ENCODE measurements around the gene TBC1D30.
"Not testable (repeated sequence)": the region's sequence is repeated elsewhere in the genome, so short reads cannot be mapped to it uniquely, and the experiment has no call there.

Gene TBC1D30, protein sequence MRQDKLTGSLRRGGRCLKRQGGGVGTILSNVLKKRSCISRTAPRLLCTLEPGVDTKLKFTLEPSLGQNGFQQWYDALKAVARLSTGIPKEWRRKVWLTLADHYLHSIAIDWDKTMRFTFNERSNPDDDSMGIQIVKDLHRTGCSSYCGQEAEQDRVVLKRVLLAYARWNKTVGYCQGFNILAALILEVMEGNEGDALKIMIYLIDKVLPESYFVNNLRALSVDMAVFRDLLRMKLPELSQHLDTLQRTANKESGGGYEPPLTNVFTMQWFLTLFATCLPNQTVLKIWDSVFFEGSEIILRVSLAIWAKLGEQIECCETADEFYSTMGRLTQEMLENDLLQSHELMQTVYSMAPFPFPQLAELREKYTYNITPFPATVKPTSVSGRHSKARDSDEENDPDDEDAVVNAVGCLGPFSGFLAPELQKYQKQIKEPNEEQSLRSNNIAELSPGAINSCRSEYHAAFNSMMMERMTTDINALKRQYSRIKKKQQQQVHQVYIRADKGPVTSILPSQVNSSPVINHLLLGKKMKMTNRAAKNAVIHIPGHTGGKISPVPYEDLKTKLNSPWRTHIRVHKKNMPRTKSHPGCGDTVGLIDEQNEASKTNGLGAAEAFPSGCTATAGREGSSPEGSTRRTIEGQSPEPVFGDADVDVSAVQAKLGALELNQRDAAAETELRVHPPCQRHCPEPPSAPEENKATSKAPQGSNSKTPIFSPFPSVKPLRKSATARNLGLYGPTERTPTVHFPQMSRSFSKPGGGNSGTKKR

DNA sequence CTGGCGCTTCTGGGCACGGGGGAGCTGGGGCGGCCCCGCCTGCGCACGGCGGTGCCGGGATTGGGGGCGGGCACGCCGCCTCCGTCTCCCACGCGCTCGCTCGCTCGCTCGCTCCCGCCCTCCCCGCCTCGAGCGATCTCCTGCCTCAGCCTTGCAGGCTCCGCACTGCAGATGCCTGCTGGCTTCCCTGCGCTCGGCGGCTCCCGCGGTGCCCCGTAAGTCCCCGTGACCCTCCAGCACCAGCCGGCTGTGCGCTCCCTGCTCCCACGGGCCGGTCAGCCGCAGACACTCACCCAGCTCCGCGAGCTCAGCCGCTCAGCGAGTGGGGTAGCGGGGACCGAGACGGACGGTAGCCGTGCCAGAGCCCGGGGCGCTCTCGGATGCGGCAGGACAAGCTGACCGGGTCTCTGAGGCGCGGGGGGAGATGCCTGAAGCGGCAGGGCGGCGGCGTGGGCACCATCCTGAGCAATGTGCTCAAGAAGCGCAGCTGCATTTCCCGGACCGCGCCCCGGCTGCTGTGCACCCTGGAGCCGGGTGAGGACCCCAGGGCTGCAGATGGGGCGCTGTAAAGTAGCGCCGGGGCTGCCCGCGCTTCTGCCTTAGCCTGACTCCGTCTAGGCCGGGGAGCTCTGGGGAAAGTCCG, at the start of gene TBC1D30:
Gene TBC1D30, plus strand, starts transcription at position 148 of the 643 bp plus-strand sequence. Its CDS starts 233 bp downstream, at position 381.
- DNase-seq (ENCODE audit: low read depth in 2 of 2), result no peak

DNA sequence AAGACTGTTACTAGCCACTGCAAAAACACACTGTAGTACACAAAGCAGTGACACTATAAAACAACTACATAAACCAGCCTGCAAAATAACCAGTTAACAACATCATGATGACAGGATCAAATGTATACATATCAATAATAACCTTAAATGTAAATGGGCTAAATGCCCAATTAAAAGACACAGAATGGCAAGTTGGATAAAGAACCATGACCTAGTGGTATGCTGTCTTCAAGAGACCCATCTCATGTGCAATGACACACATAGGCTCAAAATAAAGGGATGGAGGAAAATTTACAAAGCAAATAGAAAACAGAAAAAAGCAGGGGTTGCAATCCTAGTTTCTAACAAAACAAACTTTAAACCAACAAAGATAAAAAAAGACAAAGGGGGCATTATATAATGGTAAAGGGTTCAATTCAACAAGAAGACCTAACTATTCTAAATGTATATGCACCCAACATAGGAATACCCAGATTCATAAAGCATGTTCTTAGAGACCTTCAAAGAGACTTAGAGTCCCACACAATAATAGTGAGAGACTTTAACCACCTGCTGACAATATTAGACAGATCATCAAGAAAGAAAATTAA, 49.2 kb upstream of the TBC1D30 start:
- DNase-seq (ENCODE audit: low read depth in 2 of 2), result not testable (repeated sequence)

DNA sequence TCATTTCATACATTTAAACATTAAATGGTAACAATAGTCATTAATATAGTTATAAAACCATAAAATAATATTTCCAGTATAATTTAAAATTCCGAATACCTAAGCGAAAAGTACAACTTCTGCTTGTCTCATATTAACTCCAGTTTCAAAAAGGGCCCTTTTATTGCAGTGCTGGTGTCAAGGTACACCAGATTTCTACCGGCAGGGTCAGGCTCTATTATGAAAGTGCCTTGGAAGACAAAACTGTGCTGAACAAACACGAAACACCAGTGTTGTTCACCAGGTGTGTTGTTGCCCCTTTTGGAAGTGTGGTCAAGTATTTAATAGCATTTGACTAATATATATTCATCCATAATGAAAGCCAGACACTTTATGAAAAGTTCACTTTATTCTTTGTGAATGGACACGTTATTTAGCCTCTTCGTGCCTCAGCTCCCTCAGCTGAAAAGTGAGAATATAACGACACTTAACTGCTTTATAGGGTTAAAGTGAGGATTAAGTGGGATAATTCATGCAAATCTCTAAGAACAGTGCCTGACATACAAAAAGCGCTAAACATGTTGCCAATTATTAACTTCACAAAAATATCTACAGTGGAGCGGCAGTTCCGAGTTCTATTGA, 45.0 kb upstream of the TBC1D30 start:
- DNase-seq (ENCODE audit: low read depth in 2 of 2), result no peak

DNA sequence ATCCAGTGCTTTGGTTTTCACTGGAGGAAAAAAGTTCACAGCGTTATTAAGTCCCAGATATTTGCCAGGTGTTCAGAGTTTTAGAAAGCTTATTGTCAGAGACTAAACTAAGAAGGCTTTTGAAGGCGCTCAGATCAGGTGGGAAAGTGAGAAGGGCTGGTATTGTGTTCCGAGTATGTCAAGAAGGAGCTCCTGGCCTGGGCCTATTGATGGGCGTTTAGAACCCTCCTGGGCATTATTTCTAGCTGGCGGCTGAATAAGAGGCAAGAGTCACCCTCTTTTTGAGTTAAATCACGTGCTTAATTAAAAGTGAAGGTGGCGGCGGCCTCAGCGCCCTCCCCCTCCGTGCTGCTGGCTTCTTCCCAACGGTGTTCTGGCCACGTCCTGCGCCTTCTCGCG, 44.3 kb upstream of the TBC1D30 start:
- DNase-seq (ENCODE audit: low read depth in 2 of 2), result no peak

DNA sequence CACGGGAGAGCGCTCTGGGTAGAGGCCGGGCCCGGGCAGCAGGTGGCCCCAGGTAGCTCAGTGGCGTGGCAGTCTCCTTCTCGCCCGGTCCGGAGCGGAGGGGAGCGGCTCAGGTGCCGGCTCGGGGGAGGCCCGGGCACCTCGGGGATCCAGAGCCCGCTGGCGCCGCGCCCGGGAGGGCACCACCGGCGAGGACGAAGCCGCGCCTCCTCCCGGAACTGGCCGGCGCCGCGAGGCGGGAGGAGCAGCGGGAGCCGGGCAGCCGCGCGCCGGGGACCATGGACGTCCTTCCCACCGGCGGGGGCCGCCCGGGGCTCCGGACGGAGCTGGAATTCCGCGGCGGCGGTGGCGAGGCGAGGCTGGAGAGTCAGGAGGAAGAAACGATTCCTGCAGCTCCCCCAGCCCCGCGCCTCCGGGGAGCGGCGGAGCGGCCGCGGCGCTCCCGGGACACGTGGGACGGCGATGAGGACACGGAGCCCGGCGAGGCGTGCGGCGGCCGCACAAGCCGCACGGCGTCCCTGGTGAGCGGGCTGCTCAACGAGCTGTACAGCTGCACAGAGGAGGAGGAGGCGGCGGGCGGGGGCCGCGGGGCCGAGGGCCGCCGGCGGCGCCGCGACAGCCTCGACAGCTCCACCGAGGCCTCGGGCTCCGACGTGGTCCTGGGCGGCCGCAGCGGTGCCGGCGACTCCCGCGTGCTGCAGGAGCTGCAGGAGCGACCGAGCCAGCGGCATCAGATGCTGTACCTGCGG, 43.7 kb upstream of the TBC1D30 start:
- no peak for DNase-seq (ENCODE audit: low read depth in 2 of 2)

DNA sequence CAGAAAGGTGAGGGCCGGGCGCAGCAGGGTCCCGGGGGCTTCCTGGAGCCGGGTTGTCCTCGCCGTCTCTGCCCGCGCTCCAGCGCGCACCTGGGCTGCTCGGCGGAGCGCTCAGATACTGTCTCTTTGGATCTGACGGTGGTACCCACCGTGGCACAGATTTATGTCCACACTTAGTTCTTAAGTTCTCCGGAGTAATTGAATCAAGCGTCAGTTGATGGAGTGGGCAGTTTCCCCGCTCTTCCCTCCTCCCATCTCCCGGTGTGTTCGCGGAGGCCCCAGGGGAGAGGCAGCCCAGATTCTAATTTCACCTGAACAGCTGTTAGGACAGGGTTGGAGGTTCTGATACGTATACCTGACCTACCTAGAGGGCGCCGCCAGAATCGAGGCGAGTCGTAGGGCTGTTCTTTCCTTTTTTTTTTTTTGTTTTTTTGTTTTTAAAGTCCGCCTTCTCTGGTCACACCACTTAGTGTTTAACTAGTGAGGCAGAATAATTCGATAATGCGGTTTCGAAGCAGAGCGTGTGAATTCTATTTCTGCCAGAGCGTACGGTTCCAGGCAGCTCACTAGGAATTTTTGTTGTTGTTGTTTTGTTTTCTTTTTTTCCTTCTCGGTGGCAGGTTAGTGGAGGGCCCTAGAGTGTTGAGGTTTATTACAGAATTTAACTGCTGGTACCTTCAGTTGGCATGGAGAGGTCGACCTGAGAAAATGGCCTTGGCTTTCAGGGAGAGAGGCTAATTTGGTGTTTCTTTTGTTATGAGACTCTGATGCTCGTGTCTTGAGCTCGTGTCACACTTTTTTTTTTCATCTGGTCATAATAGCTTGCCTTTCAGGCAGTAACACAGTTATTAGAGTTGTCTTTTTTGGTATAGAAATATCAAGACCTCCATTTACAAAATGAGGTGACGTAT, 42.9 kb upstream of the TBC1D30 start:
- no peak for DNase-seq (ENCODE audit: low read depth in 2 of 2)

DNA sequence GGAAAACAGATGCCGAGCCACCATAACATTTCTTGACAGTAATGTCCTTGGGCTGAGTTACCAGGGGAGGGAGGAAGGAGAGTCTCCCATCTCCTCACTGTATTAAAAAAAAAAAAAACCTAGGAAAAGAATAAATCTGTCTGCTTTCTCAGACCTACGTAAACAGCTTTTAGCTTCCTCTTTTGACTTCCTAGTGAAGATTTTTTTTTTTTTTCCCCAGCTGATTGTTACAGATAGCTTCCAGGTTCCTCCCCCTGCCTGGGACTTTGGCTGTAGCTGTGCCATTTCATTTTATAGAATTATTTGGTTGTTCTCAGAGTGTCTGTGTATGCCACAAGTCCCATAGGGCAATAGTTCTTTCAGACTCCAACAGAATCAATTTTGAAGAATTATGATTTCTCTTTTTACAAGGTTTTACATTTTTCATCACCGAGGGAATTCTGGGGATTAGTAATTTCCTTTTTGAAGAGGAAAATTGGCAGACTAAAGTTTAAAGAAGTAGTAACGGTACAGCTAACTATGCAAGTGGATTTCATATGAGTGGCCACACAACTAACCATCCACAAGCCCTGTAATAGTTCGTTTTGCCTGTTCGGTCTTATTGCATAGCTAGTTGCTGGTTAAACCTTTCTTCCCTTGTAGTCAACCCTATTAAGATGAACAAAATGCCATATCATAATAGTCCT, 42.1 kb upstream of the TBC1D30 start:
- no peak for DNase-seq (ENCODE audit: low read depth in 2 of 2)

DNA sequence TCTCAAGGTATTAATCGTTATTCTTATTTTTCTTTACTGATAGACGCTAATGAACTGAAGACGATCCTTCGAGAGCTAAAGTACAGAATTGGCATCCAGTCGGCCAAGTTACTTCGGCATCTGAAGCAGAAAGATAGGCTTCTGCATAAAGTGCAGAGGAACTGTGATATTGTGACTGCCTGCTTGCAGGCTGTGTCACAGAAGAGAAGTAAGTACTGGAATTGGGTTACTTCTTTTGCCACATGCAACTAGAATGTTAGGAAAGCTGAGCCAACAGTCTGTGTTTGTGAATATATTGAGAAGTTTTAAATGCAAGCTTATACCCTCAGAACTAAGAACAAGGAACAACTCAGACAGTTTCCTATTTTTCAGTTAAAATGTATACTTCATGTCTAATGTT, 38.6 kb upstream of the TBC1D30 start:
- DNase-seq (ENCODE audit: low read depth in 2 of 2), result no peak

DNA sequence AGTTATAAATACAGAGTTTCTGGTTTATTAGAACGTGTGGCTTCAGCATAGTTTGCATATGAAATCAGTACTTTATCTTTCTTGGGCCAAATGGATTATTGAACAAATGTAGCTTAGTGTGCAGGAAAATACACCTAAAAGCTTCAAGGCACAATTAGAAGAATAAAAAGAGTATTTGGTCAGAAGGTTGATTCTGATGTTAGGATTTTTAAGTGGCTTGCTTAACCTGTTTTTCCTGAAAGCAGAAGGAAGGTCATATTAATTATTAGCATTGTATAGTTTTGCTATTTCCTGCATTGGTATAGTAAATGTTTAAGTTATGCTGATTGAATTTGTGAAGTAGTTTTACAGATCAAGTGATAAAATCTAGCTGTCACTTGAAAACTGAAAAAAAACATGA, 34.3 kb upstream of the TBC1D30 start:
- no peak for DNase-seq (ENCODE audit: low read depth in 2 of 2)

DNA sequence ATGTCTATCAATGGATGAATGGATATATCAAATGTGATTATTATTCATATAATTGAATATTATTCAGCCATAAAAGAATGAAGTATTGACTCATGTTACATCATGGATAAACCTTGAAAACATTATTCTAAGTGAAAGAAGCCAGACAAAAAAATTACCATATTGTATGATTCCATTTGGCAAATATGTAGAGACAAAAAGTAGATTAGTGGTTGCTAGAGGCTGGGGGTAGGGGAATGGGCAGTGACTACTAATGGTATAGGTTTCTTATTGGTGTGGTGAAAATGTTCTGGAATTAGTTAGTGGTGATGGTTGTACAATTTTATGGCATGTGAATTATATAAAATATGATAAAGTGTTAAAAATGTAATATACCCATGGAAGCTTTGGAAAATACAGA, 33.4 kb upstream of the TBC1D30 start:
- DNase-seq (ENCODE audit: low read depth in 2 of 2), result no peak

DNA sequence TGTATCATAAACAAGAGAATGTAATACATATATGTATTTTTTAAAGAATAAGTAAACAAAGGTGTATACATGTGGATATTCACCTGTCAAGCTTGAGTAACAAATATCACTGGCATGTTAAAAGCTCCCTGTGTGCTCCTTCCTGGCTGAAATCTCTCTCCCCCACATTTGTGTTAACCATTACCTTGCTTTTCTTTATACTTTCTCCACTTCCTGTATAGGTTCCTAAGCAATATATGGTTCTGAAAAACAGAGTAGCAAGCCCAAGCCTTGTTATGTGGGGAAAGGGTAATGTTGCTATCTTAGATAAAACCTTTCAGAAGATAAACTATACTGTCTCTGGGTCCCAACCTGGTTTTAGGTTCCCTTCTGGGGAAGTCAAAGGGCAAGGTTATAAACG, 32.3 kb upstream of the TBC1D30 start:
- DNase-seq (ENCODE audit: low read depth in 2 of 2), result no peak

DNA sequence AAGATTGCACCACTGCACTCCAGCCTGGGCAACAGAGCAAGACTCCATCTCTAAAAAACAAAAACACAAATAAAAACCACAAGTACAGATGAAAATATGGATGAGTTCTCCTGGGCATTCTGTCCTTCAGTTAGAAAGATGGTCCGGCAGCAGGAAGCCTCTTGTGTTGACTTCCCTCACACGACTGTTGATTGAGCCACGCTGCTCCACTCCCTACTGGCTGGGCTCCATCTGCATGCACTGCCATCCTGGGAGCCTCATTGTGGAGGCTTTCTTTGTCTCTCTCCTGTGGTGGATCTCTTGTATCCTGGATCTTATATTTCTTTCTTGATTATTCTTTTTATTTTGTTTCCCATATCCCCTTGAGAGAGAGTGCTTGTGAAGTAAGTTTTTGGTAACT, 30.8 kb upstream of the TBC1D30 start:
- no peak for DNase-seq (ENCODE audit: low read depth in 2 of 2)

DNA sequence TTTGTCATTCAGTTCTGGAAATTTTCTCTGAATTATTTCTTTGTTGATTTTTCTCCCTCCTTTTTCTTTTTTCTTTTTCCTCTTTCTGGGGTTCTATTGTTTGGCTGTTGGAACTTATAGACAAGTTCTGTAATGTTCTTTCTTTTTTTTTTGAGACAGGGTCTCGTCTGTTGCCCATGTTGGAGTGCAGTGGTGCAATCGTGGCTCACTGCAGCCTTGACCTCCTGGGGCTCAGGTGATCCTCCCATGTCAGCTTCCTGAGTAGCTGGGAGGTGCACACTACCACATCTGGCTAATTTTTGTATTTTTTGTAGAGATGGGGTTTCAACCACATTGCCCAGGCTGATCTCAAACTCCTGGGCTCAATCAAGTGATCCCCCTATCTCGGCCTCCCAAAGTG, 30.1 kb upstream of the TBC1D30 start:
- DNase-seq (ENCODE audit: low read depth in 2 of 2), result no peak

DNA sequence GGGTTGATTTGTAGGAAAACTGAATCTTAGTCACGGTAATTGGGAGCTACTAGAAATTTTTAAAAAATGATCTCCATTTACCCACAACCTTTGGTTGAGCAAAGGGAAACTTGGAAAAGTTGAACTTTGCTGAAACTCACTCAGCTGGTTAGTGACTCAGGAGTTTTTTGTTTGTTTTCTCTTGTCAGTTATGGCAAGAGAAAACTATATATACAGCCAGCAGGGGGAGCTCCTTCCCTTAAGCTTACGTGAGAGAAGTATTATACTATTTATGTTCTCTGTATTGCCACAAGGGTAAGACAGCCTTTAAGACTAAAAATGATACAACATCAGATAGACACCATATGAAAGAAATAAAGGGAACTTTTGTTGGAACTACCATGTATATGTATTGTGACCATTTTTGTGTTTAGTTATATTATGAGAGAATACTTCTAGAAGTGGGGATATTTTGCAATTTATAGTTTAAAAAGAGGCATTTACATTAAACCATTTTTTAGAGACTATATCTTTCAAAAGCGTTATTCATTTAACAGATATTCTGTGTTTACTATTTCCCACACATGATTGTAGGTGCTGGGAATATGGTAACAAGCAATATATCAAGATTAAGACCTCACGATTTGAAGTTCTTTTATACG, 28.1 kb upstream of the TBC1D30 start:
- peak; percentile 65 to 72 for DNase-seq (ENCODE audit: low read depth in 2 of 2)

DNA sequence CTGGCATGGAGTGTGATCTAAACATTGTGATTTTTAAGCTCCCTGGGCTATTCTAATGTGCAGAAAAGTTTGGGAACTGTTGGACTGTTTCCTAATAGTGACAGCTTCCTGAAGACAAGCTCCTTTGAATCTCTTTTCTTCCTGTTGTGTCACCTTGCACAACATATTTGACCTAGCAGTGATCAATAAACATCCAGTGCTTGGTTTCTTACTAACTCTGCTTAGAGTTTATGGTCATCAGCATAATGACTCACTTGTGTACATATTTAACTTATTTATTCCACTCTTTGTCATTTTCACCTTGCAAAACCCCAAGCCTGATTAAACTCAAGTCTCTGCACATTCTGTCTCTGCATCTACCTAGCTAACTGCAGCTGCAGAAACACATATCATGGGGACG, 27.3 kb upstream of the TBC1D30 start:
- no peak for DNase-seq (ENCODE audit: low read depth in 2 of 2)

DNA sequence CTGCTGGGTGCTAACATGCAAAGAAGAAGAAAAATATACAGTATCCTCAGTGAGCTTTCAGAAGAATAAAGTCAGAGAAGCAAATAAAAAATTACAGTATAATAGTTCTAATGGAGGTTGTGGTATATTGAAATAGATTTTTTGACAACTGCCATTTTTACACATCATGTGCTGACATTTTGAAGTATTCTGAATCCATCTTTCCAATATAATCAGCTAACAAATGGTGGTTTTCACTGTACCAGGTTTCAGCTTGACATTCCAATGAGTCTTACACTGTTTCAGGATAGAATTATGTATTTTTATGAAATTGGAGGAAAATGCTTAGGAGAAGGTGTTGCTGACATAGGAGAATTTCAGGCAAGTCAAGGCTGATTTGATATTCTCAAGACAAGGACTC, 26.3 kb upstream of the TBC1D30 start:
- DNase-seq (ENCODE audit: low read depth in 2 of 2), result no peak

DNA sequence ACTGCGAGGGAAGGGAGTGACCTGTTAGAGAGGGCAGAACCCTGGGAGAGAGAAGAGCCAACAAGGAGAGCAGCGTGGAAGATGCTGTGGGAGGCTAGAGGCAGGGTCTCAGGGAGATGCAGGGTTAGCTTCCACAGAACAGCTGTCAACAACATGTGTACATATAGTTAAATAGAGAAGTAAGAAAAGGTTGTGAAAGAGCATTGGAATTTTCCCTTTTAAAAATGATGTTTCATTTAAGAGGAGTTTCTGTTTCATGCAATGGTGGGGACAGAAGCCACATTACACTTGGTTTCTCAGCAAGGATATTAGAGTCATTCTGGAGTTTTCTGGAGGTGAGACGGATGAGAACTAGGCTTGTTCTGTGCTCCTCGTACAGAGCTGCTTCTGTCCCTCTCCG, 23.8 kb upstream of the TBC1D30 start:
- no peak for DNase-seq (ENCODE audit: low read depth in 2 of 2)

DNA sequence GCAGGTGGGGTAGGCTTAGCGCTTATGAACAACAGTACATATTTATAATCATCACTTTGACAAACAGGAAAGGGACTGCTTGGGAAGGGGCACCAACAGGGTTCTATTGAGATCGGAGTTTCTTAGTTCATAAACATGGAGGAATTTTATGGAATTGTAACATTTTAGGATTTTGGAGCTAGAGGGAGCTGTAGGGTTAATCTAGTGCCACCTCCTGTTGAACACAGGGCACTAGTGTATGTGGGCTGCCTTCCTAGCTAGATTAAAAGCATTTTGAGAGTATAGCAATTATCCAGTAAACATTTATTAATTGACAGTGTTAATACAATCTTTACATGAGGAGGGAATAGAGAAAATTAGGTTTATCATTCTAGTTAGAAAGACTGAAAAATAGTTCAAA, 23.1 kb upstream of the TBC1D30 start:
- no peak for DNase-seq (ENCODE audit: low read depth in 2 of 2)

DNA sequence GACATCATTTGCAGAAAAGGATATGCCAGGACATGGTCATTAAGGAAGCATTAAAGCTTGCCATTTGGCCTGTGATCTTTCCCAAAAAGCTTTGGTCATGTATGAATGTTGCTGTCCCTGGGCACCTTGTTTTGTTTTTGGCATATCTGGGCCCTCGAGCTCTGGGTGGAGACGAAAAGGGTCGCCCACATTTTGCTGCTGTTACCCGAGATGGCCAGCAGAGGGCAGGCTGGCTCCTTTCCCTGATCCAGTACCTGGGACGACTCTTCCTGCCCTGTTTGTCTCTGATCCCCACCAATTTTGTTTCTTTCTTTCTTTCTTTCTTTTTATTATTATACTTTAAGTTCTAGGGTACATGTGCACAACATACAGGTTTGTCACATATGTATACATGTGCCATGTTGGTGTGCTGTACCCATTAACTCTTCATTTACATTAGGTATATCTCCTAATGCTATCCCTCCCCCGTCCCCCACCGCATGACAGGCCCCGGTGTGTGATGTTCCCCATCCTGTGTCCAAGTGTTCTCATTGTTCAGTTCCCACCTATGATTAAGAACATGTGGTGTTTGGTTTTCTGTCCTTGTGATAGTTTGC, 22.2 kb upstream of the TBC1D30 start:
- DNase-seq (ENCODE audit: low read depth in 2 of 2), result not testable (repeated sequence)

All from fibroblast of skin of left quadriceps (primary cell).